GM20000 (cell line): ENCODE results near the gene SLC1A1.
A peak's percentile ranks its signal among the peaks of the same experiment; 100 is the strongest.

Source experiments
- DNase-seq: peaks from one replicate; pipeline ENCODE4 v3.0.0; 2012; ENCODE audit warnings: low spot score
- CTCF ChIP-seq: IDR thresholded peaks from 2 replicates; pipeline ENCODE4 v1.5.1; 2012; ENCODE audit warnings: mild to moderate bottlenecking, control low read depth; ENCODE audit errors: extremely low read depth, missing control alignments

The SLC1A1 gene

GRCh38 chr9:4475301-4475700 lies 15.0 kb upstream of the SLC1A1 start:
- TF ChIP-seq CTCF = no peak

GRCh38 chr9:4486176-4486575 lies 4.1 kb upstream of the SLC1A1 start:
- no peak for TF ChIP-seq CTCF

More at GRCh38 chr9:4475301-4475700, 15.0 kb upstream of the SLC1A1 start:
- no peak for DNase-seq

GRCh38 chr9:4489562-4489918 lies 728 bp upstream of the SLC1A1 start:
- no peak for TF ChIP-seq CTCF
- DNase-seq = no peak

More at GRCh38 chr9:4486176-4486575, 4.1 kb upstream of the SLC1A1 start:
- peak; percentile 36 for DNase-seq

GRCh38 chr9:4490705-4491625 lies 697 bp downstream of the SLC1A1 start:
- TF ChIP-seq CTCF = no peak
- DNase-seq = peak; percentile 33

- no peak for DNase-seq
- no peak for TF ChIP-seq CTCF
Measured at GRCh38 chr9:4491626-4491975, 1.3 kb downstream of the SLC1A1 start.

GRCh38 chr9:4494332-4494731 lies 4.1 kb downstream of the SLC1A1 start:
- TF ChIP-seq CTCF = no peak
- DNase-seq = no peak

GRCh38 chr9:4494806-4495205 lies 4.5 kb downstream of the SLC1A1 start:
- no peak for TF ChIP-seq CTCF
- DNase-seq = no peak
